HG03095 (cell line): ENCODE results near the gene LUC7L.
A peak's percentile ranks its signal among the peaks of the same experiment; 100 is the strongest.
"Not testable (repeated sequence)": the region's sequence is repeated elsewhere in the genome, so short reads cannot be mapped to it uniquely, and the experiment has no call there.

Experiments
- ATAC-seq: cut with Tn5 transposase; IDR thresholded peaks from one replicate; pipeline ENCODE4 v1.9.1; 2021; ENCODE audit warnings: moderate library complexity; ENCODE audit not compliant: unreplicated experiment

The LUC7L gene

GRCh38 chr16:228852-229730 lies at the start of gene LUC7L:
Gene LUC7L (minus strand): TSS chr16:229449. CDS start chr16:229339, 110 bp downstream.
- peak; percentile 68 for ATAC-seq

DNA sequence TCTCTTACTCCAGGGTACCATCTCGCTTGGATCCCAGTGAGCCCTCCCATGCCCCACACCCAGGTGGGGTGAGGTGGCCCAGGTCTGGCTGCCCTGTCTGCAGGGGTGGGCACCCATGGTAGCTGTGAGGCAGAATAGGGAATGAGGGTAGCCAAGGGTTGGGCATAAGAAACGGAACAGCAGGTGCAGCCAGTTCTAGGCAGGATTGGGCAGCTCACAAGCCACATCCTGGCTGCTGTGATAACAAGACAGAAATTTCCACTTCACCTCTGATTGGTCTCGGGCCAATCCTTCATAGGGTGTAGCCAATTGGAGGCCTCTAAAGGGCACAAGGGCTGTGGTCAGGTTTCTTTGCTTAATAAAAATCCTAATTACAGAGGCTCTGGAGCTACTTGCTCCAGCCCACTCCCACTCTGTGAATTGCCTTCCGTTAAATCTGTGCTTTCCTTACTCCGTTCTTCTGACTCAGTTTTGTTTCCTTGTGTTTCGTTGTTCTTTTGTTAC lies 49.7 kb upstream of the LUC7L start:
- no peak for ATAC-seq

DNA sequence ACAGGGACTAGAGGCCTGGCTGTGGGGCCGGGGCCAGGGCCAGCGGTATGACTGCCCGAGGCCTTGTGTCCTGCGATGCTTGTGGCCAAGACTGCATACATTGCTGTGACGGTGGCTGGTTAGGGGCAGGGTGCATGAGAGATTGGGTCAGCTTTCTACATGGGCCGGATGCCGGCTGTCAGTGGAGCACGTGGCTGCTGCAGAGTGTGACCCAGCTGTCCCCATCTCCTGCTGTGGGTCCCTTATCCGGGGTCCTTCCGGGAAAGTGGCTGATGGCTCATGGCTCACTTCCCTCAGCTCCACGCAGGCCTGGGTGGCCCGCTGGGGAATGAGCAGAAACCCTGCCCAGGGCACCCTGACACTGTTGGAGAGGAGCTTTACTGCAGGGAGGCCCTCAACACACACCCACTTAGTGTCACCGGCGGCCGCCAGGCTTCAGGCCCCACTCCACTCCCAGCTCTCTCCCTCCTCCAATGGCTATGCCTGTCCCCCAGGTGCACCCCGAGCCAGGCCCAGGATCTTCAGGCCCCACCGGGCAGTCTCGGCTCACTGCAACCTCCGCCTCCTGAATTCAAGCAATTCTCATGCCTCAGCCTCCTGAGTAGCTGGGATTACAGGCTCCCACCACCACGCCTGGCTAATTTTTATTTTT lies 47.3 kb upstream of the LUC7L start:
- ATAC-seq: no peak

DNA sequence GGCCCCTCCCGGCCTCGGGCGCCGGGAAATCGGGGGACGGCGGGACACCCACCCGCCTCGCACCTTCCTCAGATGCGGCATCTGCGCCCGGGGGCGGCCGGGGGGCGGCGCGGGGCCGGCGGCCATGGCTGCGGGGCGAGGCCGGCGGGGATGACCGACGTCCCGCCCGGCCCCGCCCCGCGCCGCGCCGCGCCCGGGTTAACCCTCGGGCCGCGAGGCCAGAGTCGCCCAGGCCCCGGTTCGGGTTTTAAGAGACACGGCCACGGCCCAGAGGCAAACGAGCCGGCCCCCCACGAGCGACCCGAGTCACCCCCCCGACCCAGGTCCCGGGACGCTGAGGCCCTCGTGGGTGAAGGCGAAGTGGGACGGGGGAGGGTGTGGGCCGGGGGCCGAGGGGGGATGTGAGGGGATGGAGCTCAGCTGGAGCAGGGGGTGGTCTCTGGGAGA lies 46.6 kb upstream of the LUC7L start, which contains the start of gene RGS11:
RGS11 (minus strand) TSS at position 159 of the 447 bp plus-strand sequence; CDS start at position 126, 33 bp downstream.
- no peak for ATAC-seq

GRCh38 chr16:275041-275641 lies 45.9 kb upstream of the LUC7L start:
- no peak for ATAC-seq

DNA sequence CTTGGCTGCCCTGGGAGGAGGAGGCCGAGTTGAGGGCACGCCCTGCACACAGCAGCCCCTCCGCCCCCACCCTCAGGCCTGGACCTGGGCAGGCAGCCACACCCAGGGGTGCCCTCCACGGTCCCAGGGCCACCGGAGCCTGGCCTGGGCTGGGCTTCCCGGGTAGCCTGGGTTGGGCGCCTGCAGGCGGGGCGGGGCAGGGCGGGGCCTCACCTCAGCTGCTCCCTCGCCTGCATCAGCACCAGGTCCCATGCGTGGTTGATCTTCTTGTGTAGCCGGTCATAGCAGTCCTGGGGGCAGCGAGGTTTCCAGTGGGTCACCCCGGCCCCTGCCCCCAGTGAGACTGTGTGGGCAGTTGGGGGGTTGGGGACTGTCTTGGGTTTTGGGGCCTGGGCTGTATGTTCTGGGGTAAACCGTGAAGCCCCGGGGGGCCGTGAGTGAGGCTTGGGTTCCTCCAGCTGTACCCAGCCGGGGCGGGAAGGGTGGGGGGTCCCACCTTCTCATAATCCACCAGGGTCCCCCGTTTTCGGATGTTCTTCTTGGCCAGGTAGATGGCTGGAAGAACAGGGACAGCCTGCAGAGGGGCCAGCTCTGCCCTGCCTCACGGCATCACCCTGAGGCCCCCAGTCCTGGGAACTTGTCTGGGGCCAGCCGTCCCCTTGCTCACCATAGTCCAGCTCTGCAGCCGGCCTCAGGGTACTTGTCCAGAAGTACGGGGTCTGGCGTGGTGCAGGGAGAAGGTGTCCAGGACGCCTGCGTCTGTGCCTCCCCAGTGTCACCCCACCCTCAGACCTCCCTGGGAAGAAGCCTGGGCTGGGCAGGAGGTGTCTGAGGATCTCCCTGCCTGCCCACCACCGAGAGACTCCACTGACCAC lies 44.5 kb upstream of the LUC7L start:
- no peak for ATAC-seq

DNA sequence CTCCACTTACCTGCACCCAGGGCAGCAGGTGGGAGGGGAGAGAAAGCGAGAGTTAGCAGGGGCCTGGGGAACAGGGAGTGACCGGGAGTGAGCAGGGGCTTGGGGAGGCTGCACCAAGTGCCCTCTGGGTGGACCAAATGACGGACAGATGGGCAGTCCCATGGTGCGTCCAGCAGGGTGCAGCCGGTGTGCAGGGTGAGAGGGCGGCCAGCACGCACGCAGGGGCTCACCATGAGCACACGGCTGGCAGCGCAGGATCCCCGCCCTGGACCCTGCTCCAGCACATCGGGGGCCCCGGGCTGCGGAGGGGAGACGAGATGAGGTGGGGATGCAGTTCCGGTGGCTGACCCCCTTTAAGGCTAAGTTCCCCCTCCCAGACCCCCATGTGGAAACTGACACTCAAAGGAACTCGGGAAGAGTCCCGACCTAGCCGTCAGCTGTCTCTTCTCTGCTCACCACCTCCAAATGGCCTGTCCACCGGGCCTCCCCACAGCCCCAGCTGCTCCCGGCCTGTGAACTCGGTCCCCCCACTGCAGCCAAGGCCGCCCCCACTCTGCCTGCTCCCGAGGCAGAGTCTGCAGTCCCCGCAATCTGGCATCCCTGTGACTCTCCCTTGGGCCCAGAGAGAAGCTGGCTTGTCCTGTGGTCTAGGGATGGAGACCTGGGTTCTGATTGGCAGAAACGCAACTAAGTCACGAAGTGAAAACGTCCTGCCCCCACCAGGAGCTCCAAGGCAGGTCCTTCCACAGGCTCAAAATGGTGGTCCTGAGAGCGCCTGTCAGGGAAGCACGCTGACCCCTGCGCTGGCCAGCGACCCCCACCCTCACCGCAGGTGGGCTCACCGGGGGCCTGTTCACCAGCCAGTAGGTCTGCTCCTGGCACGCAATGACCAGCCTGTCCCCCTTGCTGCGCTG lies 43.6 kb upstream of the LUC7L start:
- no peak for ATAC-seq

- ATAC-seq: no peak
Measured at GRCh38 chr16:270381-271255, 41.4 kb upstream of the LUC7L start.

DNA sequence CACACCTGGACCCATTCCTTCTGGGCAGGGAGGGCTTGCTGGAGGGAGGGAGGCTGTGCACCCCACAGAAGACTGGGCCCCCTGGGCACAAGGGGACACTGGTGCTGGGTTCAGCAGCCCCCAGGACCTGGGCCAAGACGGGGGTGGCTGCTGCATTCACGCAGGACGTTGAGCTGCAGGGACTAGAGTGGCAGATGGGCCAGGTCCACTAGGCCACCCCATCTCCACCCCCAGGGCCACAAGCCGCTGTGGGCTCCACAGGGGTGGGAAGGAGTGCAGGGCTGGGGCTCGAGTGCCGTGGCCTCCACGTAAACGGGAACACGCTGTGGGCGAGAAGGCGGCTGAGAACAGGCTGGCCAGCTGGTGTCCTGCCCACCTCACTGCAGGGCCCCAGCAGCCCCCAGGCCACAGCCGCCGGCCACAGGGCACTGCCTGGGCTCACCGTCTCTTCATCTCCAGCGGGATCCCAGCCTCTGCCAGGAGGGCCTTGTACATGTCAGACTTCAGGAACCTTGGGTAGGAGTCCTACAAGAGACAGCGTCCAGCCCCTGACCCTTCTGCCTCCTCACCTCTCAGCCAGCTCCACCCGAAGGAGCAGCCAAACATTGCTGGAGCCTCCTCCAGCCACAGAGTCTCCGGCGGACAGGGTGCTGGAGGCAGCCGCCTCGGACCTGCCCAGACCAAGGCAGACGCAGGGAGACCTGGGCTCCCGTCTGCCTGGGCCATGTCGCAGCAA lies 40.0 kb upstream of the LUC7L start:
- no peak for ATAC-seq

GRCh38 chr16:268141-269053 lies 39.1 kb upstream of the LUC7L start:
- ATAC-seq: no peak

DNA sequence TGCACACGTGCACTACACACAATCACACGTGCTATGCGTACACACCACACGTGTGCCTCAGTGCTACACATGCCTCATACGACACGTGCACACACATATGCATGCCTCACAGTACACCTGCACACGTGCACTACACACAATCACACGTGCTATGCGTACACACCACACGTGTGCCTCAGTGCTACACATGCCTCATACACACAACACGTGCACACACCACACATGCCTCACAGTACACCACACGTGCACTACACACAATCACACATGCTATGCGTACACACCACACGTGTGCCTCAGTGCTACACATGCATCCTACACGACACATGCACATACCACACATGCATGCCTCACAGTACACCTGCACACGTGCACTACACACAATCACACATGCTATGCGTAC lies 38.3 kb upstream of the LUC7L start:
- ATAC-seq: not testable (repeated sequence)

GRCh38 chr16:266258-267164 lies 37.3 kb upstream of the LUC7L start:
- no peak for ATAC-seq

DNA sequence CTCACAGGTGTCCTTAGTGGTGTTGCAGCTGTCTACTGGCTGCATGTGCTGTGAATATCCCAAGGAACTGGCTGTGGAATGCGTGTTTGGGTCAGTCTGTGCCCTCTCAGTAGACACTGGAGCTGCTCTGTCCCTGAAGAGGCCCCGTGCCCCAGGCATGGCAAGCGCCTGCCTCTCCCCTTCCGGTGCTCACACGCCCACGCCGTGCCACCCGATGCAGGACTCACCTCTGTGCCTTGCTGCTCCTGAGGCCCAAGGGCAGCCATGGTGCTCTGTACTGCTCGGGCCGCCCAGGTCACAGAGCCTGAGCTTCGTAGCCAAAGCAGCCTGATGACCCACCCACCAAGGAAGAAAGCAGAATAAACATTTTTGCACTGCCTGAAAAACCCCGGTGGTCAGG lies 36.5 kb upstream of the LUC7L start:
- no peak for ATAC-seq

DNA sequence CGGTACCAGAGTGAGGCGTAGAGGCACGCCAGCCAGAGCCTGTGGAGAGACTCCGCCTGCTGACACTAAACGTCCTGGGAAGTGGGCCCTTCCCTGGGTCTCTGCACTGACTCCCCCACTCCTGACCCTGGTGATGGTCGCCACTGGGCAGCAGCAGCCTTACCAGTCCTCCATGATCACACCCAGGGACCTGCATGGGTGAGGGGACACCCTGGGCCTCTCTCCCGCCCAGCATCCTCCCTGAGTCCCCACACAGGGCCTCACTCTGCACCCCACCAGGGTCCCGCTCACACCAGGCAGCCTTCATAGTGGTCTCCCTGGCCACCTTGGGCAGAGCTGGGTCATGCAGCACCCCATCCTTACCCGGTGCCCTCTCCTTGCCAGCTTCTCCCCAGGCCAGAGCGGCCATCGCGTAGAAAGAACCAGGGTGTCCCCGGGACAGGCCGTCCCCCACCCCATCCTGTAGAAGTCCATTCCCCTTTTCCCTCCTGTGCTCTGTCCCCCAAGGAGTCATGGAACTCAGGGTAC lies 35.8 kb upstream of the LUC7L start:
- no peak for ATAC-seq

GRCh38 chr16:264440-264951 lies 35.2 kb upstream of the LUC7L start:
- ATAC-seq: no peak
